ENCODE measurements around the gene LIPG.

Gene LIPG

DNA sequence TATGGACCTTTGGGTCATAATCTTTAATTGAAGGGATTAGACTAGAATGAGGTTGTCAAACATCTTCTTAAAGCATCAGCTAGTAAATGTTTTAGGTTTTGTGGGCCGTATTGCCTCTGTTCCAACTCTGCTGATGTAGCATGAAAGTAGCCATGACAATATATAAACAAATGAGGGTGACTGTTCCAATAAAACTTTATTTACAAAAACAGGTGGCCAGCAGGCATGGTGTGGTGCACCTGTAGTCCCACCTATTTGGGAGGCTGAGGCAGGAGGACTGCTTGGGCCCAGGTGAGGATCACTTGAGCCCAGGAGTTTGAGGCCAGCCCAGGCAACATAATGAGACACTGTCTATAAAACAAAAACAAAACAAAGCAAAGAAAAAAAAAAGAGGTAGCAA, 18.4 kb downstream of the LIPG start:
- H3K4me3 ChIP-seq (ENCODE audit: low read length in 2 of 2), result no peak overlapping the region
- H3K23ac ChIP-seq (ENCODE audit: low read depth, low read length, poor library complexity), result no peak overlapping the region
- H3K9me3 ChIP-seq (replicated peaks in 1 of 2; ENCODE audit: control insufficient read depth in 2 of 2, insufficient read depth in 1 of 2, low read depth in 1 of 2, low read length in 2 of 2), result peaks cover 1 to 6% of the 10 kb centered on the region in 2 donors
- no CpG with 5 or more reads among the region's 1 CpG for WGBS, 2 donors (ENCODE audit: extremely low coverage in 2 of 2, insufficient read length in 2 of 2, insufficient replicate concordance in 1 of 2)
- H2BK5ac ChIP-seq (ENCODE audit: low read length), result no peak overlapping the region
- no peak overlapping the region for H2BK120ac ChIP-seq (ENCODE audit: low read depth, low read length)
- no peak overlapping the region for H2AK5ac ChIP-seq (ENCODE audit: low read depth, low read length)
- H3K14ac ChIP-seq (ENCODE audit: low read length), result no peak overlapping the region
- no peak for DNase-seq (ENCODE audit: low spot score)
- H2BK15ac ChIP-seq (ENCODE audit: low read length), result no peak overlapping the region
- peaks cover 33 to 77% of the 10 kb centered on the region in 2 donors for H3K36me3 ChIP-seq (replicated peaks in 1 of 2; ENCODE audit: control insufficient read depth in 2 of 2, insufficient read depth in 2 of 2, low read length in 2 of 2)
- H3K27ac ChIP-seq (replicated peaks; ENCODE audit: low read length), result no peak overlapping the region
- H4K91ac ChIP-seq (ENCODE audit: low read depth, low read length, poor library complexity), result no peak overlapping the region
- no peaks in the 10 kb centered on the region for H3K4me1 ChIP-seq (ENCODE audit: control insufficient read depth in 2 of 2, insufficient read depth in 1 of 2, low read depth in 1 of 2, low read length in 2 of 2)
- H3K27me3 ChIP-seq (ENCODE audit: control insufficient read depth in 3 of 3, insufficient read depth in 3 of 3, low read depth in 1 of 3, low read length in 3 of 3), result no peaks in the 10 kb centered on the region
- H2AFZ ChIP-seq (ENCODE audit: low read length), result no peak overlapping the region
- no peak overlapping the region for H3K4me2 ChIP-seq (ENCODE audit: insufficient read depth, low read length, poor library complexity, severe bottlenecking)
- no peaks in the 10 kb centered on the region for H3K79me1 ChIP-seq (ENCODE audit: low read depth, low read length)
- no peak overlapping the region for H2BK12ac ChIP-seq (ENCODE audit: low read length)
- H3K4ac ChIP-seq (ENCODE audit: low read length), result no peak overlapping the region
- no peak overlapping the region for H3K18ac ChIP-seq (ENCODE audit: low read length)
- no peak overlapping the region for H3K9ac ChIP-seq (ENCODE audit: low read depth, low read length, poor library complexity)
- no peak overlapping the region for H4K8ac ChIP-seq (ENCODE audit: low read depth, low read length)

DNA sequence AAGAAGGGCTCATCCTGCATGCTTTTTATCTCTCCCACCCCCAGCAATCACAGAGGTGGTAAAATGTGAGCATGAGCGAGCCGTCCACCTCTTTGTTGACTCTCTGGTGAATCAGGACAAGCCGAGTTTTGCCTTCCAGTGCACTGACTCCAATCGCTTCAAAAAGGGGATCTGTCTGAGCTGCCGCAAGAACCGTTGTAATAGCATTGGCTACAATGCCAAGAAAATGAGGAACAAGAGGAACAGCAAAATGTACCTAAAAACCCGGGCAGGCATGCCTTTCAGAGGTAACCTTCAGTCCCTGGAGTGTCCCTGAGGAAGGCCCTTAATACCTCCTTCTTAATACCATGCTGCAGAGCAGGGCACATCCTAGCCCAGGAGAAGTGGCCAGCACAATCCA, 19.5 kb downstream of the LIPG start:
- no peak overlapping the region for H3K4me3 ChIP-seq (ENCODE audit: low read length in 2 of 2)
- H3K27ac ChIP-seq (replicated peaks; ENCODE audit: low read length), result no peak overlapping the region
- no peak overlapping the region for H3K14ac ChIP-seq (ENCODE audit: low read length)
- H2AFZ ChIP-seq (ENCODE audit: low read length), result no peak overlapping the region
- DNase-seq (ENCODE audit: low spot score), result no peak
- H3K9me3 ChIP-seq (replicated peaks in 1 of 2; ENCODE audit: control insufficient read depth in 2 of 2, insufficient read depth in 1 of 2, low read depth in 1 of 2, low read length in 2 of 2), result peaks cover 1 to 2% of the 10 kb centered on the region in 2 donors
- H3K4me1 ChIP-seq (ENCODE audit: control insufficient read depth in 2 of 2, insufficient read depth in 1 of 2, low read depth in 1 of 2, low read length in 2 of 2), result peaks cover 5 to 7% of the 10 kb centered on the region in 2 donors
- no peak overlapping the region for H4K91ac ChIP-seq (ENCODE audit: low read depth, low read length, poor library complexity)
- peaks cover 30 to 78% of the 10 kb centered on the region in 2 donors for H3K36me3 ChIP-seq (replicated peaks in 1 of 2; ENCODE audit: control insufficient read depth in 2 of 2, insufficient read depth in 2 of 2, low read length in 2 of 2)
- H3K79me1 ChIP-seq (ENCODE audit: low read depth, low read length), result no peaks in the 10 kb centered on the region
- H3K27me3 ChIP-seq (ENCODE audit: control insufficient read depth in 3 of 3, insufficient read depth in 3 of 3, low read depth in 1 of 3, low read length in 3 of 3), result no peaks in the 10 kb centered on the region
- no peak overlapping the region for H3K23ac ChIP-seq (ENCODE audit: low read depth, low read length, poor library complexity)
- no peak overlapping the region for H2BK15ac ChIP-seq (ENCODE audit: low read length)
- no peak overlapping the region for H2BK12ac ChIP-seq (ENCODE audit: low read length)
- no peak overlapping the region for H2BK5ac ChIP-seq (ENCODE audit: low read length)
- WGBS, 2 donors (ENCODE audit: extremely low coverage in 2 of 2, insufficient read length in 2 of 2, insufficient replicate concordance in 1 of 2), result no CpG with 5 or more reads among the region's 7 CpGs
- H3K18ac ChIP-seq (ENCODE audit: low read length), result no peak overlapping the region
- no peak overlapping the region for H3K9ac ChIP-seq (ENCODE audit: low read depth, low read length, poor library complexity)
- H2BK120ac ChIP-seq (ENCODE audit: low read depth, low read length), result no peak overlapping the region
- no peak overlapping the region for H4K8ac ChIP-seq (ENCODE audit: low read depth, low read length)
- H2AK5ac ChIP-seq (ENCODE audit: low read depth, low read length), result no peak overlapping the region
- no peak overlapping the region for H3K4me2 ChIP-seq (ENCODE audit: insufficient read depth, low read length, poor library complexity, severe bottlenecking)
- H3K4ac ChIP-seq (ENCODE audit: low read length), result no peak overlapping the region

DNA sequence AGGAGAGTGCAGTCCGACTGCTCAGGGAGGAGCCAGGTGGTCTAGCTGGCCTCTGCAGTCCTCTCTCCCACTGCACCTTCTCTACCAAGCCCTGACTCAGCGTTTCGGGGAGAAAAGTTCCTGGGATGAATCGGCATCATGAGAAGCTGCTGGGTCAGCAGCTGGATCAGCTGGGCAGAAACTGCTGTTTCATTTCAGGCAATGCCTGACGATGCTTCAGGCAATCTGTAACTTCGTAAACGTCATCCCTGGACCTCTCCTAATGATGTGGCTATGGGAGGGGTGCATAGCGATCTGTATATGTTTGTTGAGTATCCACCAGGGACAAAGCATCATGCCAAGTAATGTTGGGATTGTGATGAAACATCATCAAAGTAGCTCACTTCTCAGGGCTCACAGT, 20.7 kb downstream of the LIPG start:
- Histone ChIP-seq H2BK15ac (ENCODE audit: low read length) (no peak overlapping the region), H3K14ac (ENCODE audit: low read length) (no peak overlapping the region), H4K91ac (ENCODE audit: low read depth, low read length, poor library complexity) (no peak overlapping the region), H3K4me2 (ENCODE audit: insufficient read depth, low read length, poor library complexity, severe bottlenecking) (no peak overlapping the region), H4K8ac (ENCODE audit: low read depth, low read length) (no peak overlapping the region), H3K18ac (ENCODE audit: low read length) (peak overlapping the region; percentile 5), H3K4me3 (ENCODE audit: low read length in 2 of 2) (no peak overlapping the region), H3K4ac (ENCODE audit: low read length) (no peak overlapping the region), H2BK120ac (ENCODE audit: low read depth, low read length) (no peak overlapping the region), H3K27me3 (ENCODE audit: control insufficient read depth in 3 of 3, insufficient read depth in 3 of 3, low read depth in 1 of 3, low read length in 3 of 3) (no peaks in the 10 kb centered on the region), H3K36me3 (replicated peaks in 1 of 2; ENCODE audit: control insufficient read depth in 2 of 2, insufficient read depth in 2 of 2, low read length in 2 of 2) (peaks cover 31 to 85% of the 10 kb centered on the region in 2 donors), H2BK5ac (ENCODE audit: low read length) (no peak overlapping the region), H3K9ac (ENCODE audit: low read depth, low read length, poor library complexity) (no peak overlapping the region), H3K9me3 (replicated peaks in 1 of 2; ENCODE audit: control insufficient read depth in 2 of 2, insufficient read depth in 1 of 2, low read depth in 1 of 2, low read length in 2 of 2) (peaks cover 0 to 2% of the 10 kb centered on the region in 2 donors), H3K23ac (ENCODE audit: low read depth, low read length, poor library complexity) (peak overlapping the region; percentile 2), H2AK5ac (ENCODE audit: low read depth, low read length) (no peak overlapping the region), H3K4me1 (ENCODE audit: control insufficient read depth in 2 of 2, insufficient read depth in 1 of 2, low read depth in 1 of 2, low read length in 2 of 2) (peaks cover 5 to 7% of the 10 kb centered on the region in 2 donors), H3K27ac (replicated peaks; ENCODE audit: low read length) (no peak overlapping the region), H3K79me1 (ENCODE audit: low read depth, low read length) (no peaks in the 10 kb centered on the region), H2AFZ (ENCODE audit: low read length) (no peak overlapping the region), H2BK12ac (ENCODE audit: low read length) (no peak overlapping the region)
- no peak for DNase-seq (ENCODE audit: low spot score)
- WGBS, 2 donors (ENCODE audit: extremely low coverage in 2 of 2, insufficient read length in 2 of 2, insufficient replicate concordance in 1 of 2), result no CpG with 5 or more reads among the region's 8 CpGs

DNA sequence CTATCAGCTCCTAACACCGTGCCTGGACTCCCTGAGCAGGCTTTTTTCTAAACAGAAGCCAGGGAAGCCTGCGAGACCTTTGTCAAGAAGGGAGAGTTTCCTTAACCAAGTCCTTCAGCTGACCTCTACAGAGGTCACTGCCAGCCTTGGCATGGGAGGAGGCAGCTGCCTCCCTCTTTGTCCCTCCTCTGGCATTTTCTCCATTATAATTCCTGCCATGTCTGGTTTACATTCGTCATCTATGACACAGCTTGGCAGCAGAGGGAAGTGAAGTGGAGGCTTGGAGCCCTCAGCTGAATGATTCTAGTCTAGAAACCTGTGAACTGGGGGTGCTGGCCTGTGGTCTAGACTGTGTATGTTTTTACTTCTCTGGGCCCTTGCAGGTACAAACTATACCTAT, 22.5 kb downstream of the LIPG start:
- Histone ChIP-seq H2BK120ac (ENCODE audit: low read depth, low read length) (no peak overlapping the region), H3K9me3 (replicated peaks in 1 of 2; ENCODE audit: control insufficient read depth in 2 of 2, insufficient read depth in 1 of 2, low read depth in 1 of 2, low read length in 2 of 2) (peaks cover under 1 to 1% of the 10 kb centered on the region in 2 donors), H4K91ac (ENCODE audit: low read depth, low read length, poor library complexity) (no peak overlapping the region), H3K14ac (ENCODE audit: low read length) (no peak overlapping the region), H3K4me2 (ENCODE audit: insufficient read depth, low read length, poor library complexity, severe bottlenecking) (no peak overlapping the region), H3K4ac (ENCODE audit: low read length) (no peak overlapping the region), H3K23ac (ENCODE audit: low read depth, low read length, poor library complexity) (no peak overlapping the region), H3K18ac (ENCODE audit: low read length) (no peak overlapping the region), H2AK5ac (ENCODE audit: low read depth, low read length) (no peak overlapping the region), H3K27ac (replicated peaks; ENCODE audit: low read length) (no peak overlapping the region), H2BK5ac (ENCODE audit: low read length) (no peak overlapping the region), H3K36me3 (replicated peaks in 1 of 2; ENCODE audit: control insufficient read depth in 2 of 2, insufficient read depth in 2 of 2, low read length in 2 of 2) (peaks cover 35 to 100% of the 10 kb centered on the region in 2 donors), H3K4me3 (ENCODE audit: low read length in 2 of 2) (no peak overlapping the region), H3K79me1 (ENCODE audit: low read depth, low read length) (no peaks in the 10 kb centered on the region), H3K27me3 (ENCODE audit: control insufficient read depth in 3 of 3, insufficient read depth in 3 of 3, low read depth in 1 of 3, low read length in 3 of 3) (no peaks in the 10 kb centered on the region), H2BK15ac (ENCODE audit: low read length) (no peak overlapping the region), H3K9ac (ENCODE audit: low read depth, low read length, poor library complexity) (no peak overlapping the region), H2BK12ac (ENCODE audit: low read length) (no peak overlapping the region), H2AFZ (ENCODE audit: low read length) (no peak overlapping the region), H4K8ac (ENCODE audit: low read depth, low read length) (no peak overlapping the region), H3K4me1 (ENCODE audit: control insufficient read depth in 2 of 2, insufficient read depth in 1 of 2, low read depth in 1 of 2, low read length in 2 of 2) (peaks cover 5 to 7% of the 10 kb centered on the region in 2 donors)
- no peak for DNase-seq (ENCODE audit: low spot score)
- WGBS, 2 donors (ENCODE audit: extremely low coverage in 2 of 2, insufficient read length in 2 of 2, insufficient replicate concordance in 1 of 2), result no CpG with 5 or more reads among the region's 3 CpGs

Measured in neuronal stem cell (in vitro differentiated cells).